ENCODE data around the gene CLMP.

Gene CLMP

DNA sequence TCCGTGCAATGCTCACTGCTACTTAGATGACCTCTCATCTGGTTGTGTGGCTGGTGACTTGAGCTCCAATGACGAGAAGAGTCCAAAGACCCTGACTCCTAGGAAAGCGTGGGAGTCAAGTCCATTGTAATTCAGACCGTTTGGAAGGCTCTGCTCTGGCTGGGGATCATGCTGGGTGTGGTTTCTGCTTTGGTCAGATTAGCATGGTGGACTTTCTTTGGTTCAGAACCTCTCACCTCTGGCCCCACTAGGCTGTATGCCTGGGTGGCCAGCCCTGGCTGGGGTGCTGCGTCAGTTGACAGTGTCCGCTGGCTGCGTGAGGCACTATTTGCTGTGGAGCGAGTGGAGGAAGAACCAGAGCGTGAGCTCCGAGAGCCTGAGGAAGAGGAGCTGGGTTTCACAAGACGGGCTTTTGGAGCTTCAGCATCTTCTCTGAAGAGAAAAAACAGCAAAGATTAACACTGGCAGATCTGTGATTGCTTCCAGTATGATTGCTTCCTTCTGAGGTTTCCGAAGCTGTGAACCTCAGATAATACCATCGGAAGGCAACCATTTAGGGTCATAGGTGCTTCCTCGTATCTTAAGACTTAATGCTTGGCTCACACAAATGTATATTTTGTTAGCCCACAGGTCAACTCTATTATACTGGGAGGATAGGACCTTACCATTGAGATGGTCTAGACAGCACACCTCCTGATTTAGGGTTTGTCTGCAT lies 121.5 kb downstream of the CLMP start:
- DNase-seq = no peak

DNA sequence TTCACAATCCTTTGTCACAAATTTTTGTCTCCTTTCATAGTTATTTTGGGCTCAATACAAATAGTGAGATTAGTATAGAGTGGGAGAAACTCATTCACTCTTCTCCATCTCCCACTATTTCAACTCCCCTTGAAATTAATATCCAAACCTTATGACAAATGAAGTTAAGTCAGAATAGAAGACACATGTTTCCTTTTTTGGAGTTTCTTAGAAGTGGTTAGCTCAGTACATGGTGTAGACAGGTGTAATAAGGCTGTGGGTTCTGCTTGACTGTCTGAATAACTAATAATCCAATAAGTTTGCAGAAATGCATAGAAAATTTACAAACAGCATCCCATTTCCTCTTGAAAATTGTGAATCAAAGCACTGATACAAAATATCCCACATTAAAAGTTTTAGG lies 122.3 kb downstream of the CLMP start:
- DNase-seq = no peak

- DNase-seq = no peak
Observed at GRCh38 chr11:123072332-123072761, 122.7 kb downstream of the CLMP start.

GRCh38 chr11:123069908-123070821 lies 124.9 kb downstream of the CLMP start:
- peak; percentile 81 for DNase-seq

GRCh38 chr11:123065621-123066020 lies 129.4 kb downstream of the CLMP start:
- no peak for DNase-seq

DNA sequence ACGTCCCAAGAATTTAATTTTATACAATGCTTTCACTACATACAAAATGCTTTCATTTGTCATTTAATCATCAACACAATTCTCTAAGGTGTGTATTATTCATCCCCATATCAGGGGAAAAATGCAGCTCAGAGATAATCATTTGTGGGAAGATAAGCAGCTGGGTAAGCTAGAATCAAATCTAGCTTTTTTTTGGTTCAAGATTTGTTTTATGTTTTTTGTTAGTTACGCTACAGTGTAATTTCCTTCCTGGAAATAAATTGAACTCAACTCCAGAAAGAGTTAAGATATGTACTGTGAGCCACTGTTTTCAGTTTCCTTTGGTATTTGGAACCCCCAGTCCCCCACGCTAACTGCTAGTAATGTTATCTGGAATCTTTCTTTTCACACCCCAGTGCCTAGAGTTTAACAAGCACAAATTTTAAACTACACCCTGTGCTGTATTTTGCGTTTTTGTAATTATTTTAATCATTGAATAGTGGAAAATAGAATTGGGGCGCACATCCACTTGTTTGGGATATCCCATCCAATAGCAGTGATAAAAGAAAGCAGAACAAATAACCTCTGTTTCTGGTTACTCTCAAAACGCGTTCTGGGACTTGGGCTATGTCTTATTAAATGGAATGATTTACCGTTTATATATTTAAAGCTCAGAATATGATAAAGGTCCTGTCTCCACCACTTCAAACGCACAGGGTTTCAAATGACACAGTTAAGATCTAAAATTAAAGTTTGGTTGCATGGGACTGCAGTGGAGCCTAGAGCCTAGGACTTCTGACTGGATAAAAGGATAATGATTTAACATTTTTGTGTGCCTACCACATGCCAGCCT lies 131.0 kb downstream of the CLMP start:
- peak; percentile 65 for DNase-seq

GRCh38 chr11:123062892-123063825 lies 131.9 kb downstream of the CLMP start:
- peak; percentile 62 for DNase-seq

- peak; percentile 99 for DNase-seq
Observed at GRCh38 chr11:123062158-123062891, 132.7 kb downstream of the CLMP start.

GRCh38 chr11:123061403-123062157 lies 133.5 kb downstream of the CLMP start, which contains the start of gene HSPA8:
Gene HSPA8, minus strand, starts transcription at chr11:123062136. Its CDS starts 812 bp downstream, at chr11:123061324.
- peak; percentile 77 for DNase-seq

DNA sequence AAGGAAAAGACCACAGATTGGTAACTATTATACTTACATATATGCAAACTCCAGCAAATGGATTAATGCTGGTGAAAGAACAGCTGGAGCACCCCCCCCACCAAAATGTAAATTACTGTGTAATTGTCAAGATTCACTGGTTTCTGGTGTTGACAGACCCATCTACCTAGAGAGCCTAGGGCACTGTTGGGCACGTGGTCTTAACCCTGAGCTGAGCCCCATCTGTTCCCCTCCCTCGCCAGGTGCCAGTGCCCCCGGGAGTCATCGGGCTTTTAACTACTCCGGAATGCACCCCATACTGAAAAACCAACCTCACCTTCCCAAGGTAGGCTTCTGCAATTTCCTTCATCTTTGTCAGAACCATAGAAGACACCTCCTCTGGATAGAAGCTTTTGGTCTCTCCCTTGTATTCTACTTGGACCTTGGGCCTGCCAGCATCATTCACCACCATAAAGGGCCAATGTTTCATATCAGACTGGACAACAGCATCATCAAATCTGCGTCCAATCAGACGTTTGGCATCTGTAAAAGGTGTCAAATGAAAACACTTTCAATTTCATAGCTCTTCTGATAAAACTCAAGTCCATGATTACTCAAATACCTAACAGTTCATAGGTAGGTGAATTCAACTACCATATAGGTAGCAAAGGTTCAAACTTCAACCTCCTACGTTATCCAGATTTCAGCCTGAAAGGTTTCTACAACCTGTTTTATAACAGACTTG lies 134.6 kb downstream of the CLMP start:
- DNase-seq = peak; percentile 44

GRCh38 chr11:123059041-123059920 lies 135.8 kb downstream of the CLMP start:
- peak; percentile 41 for DNase-seq

GRCh38 chr11:123057661-123058305 lies 137.3 kb downstream of the CLMP start:
- peak; percentile 48 for DNase-seq

GRCh38 chr11:123056835-123057491 lies 138.1 kb downstream of the CLMP start:
- peak; percentile 56 for DNase-seq

DNA sequence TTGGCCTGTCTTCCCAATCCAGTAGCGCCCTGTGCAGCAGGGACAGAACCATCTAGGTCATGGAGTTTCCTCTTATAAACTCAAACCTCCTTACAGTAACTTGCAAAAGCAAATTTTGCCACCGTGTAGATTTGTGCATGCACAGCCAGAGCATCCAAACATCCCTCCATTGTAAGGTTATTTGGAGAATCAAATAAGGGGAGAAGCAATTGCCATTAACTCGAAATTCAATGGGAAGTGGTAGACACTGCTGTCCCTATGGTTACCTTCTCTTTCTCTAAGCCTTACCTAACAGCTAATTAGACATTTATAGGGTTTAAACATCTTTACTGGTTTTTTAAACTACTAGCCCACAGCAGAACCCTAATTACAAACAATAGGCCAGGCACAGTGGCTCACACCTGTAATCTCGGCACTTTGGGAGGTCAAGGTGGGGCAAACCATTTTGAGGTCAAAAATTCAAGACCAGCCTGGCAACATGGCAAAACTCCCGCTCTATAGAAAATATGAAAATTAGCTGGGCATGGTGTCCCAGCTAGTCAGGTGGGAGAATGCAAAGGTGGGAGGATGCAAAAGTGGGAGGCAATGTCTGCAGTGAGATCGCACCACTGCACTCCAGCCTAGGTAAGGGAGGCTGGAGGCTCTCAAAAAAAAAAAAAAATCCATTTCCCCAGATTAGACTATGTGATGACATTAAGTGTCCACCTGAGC lies 139.7 kb downstream of the CLMP start:
- peak; percentile 57 for DNase-seq

GRCh38 chr11:123054301-123055065 lies 140.6 kb downstream of the CLMP start:
- DNase-seq = peak; percentile 85

Data from CD4-positive, alpha-beta T cell treated with Interleukin-21 for 1 hour (primary cell).